ENCODE measurements around the gene RCC2.

The RCC2 gene

GRCh38 chr1:17437260-17437579 lies 2.3 kb downstream of the RCC2 start:
- Histone ChIP-seq H3K9me3 (ENCODE audit: control insufficient read depth, low read length) (no peaks in the 10 kb centered on the region), H3K27me3 (replicated peaks; ENCODE audit: control insufficient read depth, insufficient read depth, low read length, poor library complexity, severe bottlenecking) (no peaks in the 10 kb centered on the region), H3K27ac (ENCODE audit: insufficient read depth, low read length, poor library complexity, severe bottlenecking) (peak overlapping the region; percentile 65), H3K4me1 (ENCODE audit: control insufficient read depth, insufficient read depth, low read length, poor library complexity, severe bottlenecking) (peaks cover 10% of the 10 kb centered on the region), H3K36me3 (ENCODE audit: control insufficient read depth, insufficient read depth, low read length) (peaks cover 14% of the 10 kb centered on the region), H3K4me3 (ENCODE audit: insufficient read depth, low read depth, low read length, poor library complexity, severe bottlenecking) (peak overlapping the region; percentile 61)
- DNase-seq: no peak

- no peak for DNase-seq
- Histone ChIP-seq H3K27me3 (replicated peaks; ENCODE audit: control insufficient read depth, insufficient read depth, low read length, poor library complexity, severe bottlenecking) (no peaks in the 10 kb centered on the region), H3K36me3 (ENCODE audit: control insufficient read depth, insufficient read depth, low read length) (peaks cover 14% of the 10 kb centered on the region), H3K27ac (ENCODE audit: insufficient read depth, low read length, poor library complexity, severe bottlenecking) (peak overlapping the region; percentile 65), H3K4me1 (ENCODE audit: control insufficient read depth, insufficient read depth, low read length, poor library complexity, severe bottlenecking) (peaks cover 10% of the 10 kb centered on the region), H3K4me3 (ENCODE audit: insufficient read depth, low read depth, low read length, poor library complexity, severe bottlenecking) (peak overlapping the region; percentile 61), H3K9me3 (ENCODE audit: control insufficient read depth, low read length) (no peaks in the 10 kb centered on the region)
These were observed 2.9 kb downstream of the RCC2 start for GRCh38 chr1:17436380-17437174.

- Histone ChIP-seq H3K4me1 (ENCODE audit: control insufficient read depth, insufficient read depth, low read length, poor library complexity, severe bottlenecking) (peaks cover 6% of the 10 kb centered on the region), H3K36me3 (ENCODE audit: control insufficient read depth, insufficient read depth, low read length) (peaks cover 17% of the 10 kb centered on the region), H3K4me3 (ENCODE audit: insufficient read depth, low read depth, low read length, poor library complexity, severe bottlenecking) (no peak overlapping the region), H3K27me3 (replicated peaks; ENCODE audit: control insufficient read depth, insufficient read depth, low read length, poor library complexity, severe bottlenecking) (no peaks in the 10 kb centered on the region), H3K9me3 (ENCODE audit: control insufficient read depth, low read length) (no peaks in the 10 kb centered on the region), H3K27ac (ENCODE audit: insufficient read depth, low read length, poor library complexity, severe bottlenecking) (no peak overlapping the region)
- no peak for DNase-seq
These were observed 4.9 kb downstream of the RCC2 start for GRCh38 chr1:17434601-17435000.

- no peaks in the 10 kb centered on the region for H3K9me3 ChIP-seq (ENCODE audit: control insufficient read depth, low read length)
- no peak for DNase-seq
- H3K36me3 ChIP-seq (ENCODE audit: control insufficient read depth, insufficient read depth, low read length): peaks cover 19% of the 10 kb centered on the region
- H3K27ac ChIP-seq (ENCODE audit: insufficient read depth, low read length, poor library complexity, severe bottlenecking): no peak overlapping the region
- peaks cover 6% of the 10 kb centered on the region for H3K4me1 ChIP-seq (ENCODE audit: control insufficient read depth, insufficient read depth, low read length, poor library complexity, severe bottlenecking)
- H3K4me3 ChIP-seq (ENCODE audit: insufficient read depth, low read depth, low read length, poor library complexity, severe bottlenecking): no peak overlapping the region
- H3K27me3 ChIP-seq (replicated peaks; ENCODE audit: control insufficient read depth, insufficient read depth, low read length, poor library complexity, severe bottlenecking): no peaks in the 10 kb centered on the region
These were observed 5.5 kb downstream of the RCC2 start for GRCh38 chr1:17434016-17434415.

GRCh38 chr1:17433261-17433660 lies 6.2 kb downstream of the RCC2 start:
- Histone ChIP-seq H3K4me3 (ENCODE audit: insufficient read depth, low read depth, low read length, poor library complexity, severe bottlenecking) (no peak overlapping the region), H3K36me3 (ENCODE audit: control insufficient read depth, insufficient read depth, low read length) (peaks cover 27% of the 10 kb centered on the region), H3K27ac (ENCODE audit: insufficient read depth, low read length, poor library complexity, severe bottlenecking) (no peak overlapping the region), H3K9me3 (ENCODE audit: control insufficient read depth, low read length) (no peaks in the 10 kb centered on the region), H3K4me1 (ENCODE audit: control insufficient read depth, insufficient read depth, low read length, poor library complexity, severe bottlenecking) (peaks cover 6% of the 10 kb centered on the region), H3K27me3 (replicated peaks; ENCODE audit: control insufficient read depth, insufficient read depth, low read length, poor library complexity, severe bottlenecking) (no peaks in the 10 kb centered on the region)
- DNase-seq: no peak

- no peak overlapping the region for H3K27ac ChIP-seq (ENCODE audit: insufficient read depth, low read length, poor library complexity, severe bottlenecking)
- DNase-seq: no peak
- H3K27me3 ChIP-seq (replicated peaks; ENCODE audit: control insufficient read depth, insufficient read depth, low read length, poor library complexity, severe bottlenecking): no peaks in the 10 kb centered on the region
- peaks cover 35% of the 10 kb centered on the region for H3K36me3 ChIP-seq (ENCODE audit: control insufficient read depth, insufficient read depth, low read length)
- no peak overlapping the region for H3K4me3 ChIP-seq (ENCODE audit: insufficient read depth, low read depth, low read length, poor library complexity, severe bottlenecking)
- H3K9me3 ChIP-seq (ENCODE audit: control insufficient read depth, low read length): no peaks in the 10 kb centered on the region
- H3K4me1 ChIP-seq (ENCODE audit: control insufficient read depth, insufficient read depth, low read length, poor library complexity, severe bottlenecking): peaks cover 6% of the 10 kb centered on the region
These were observed 7.1 kb downstream of the RCC2 start for GRCh38 chr1:17432412-17432811.

GRCh38 chr1:17429183-17429582 lies 10.3 kb downstream of the RCC2 start:
- Histone ChIP-seq H3K27ac (ENCODE audit: insufficient read depth, low read length, poor library complexity, severe bottlenecking) (no peak overlapping the region), H3K4me3 (ENCODE audit: insufficient read depth, low read depth, low read length, poor library complexity, severe bottlenecking) (no peak overlapping the region), H3K36me3 (ENCODE audit: control insufficient read depth, insufficient read depth, low read length) (peaks cover 63% of the 10 kb centered on the region), H3K27me3 (replicated peaks; ENCODE audit: control insufficient read depth, insufficient read depth, low read length, poor library complexity, severe bottlenecking) (no peaks in the 10 kb centered on the region), H3K4me1 (ENCODE audit: control insufficient read depth, insufficient read depth, low read length, poor library complexity, severe bottlenecking) (no peaks in the 10 kb centered on the region), H3K9me3 (ENCODE audit: control insufficient read depth, low read length) (no peaks in the 10 kb centered on the region)
- no peak for DNase-seq

GRCh38 chr1:17427696-17428660 lies 11.5 kb downstream of the RCC2 start:
- Histone ChIP-seq H3K4me3 (ENCODE audit: insufficient read depth, low read depth, low read length, poor library complexity, severe bottlenecking) (no peak overlapping the region), H3K4me1 (ENCODE audit: control insufficient read depth, insufficient read depth, low read length, poor library complexity, severe bottlenecking) (no peaks in the 10 kb centered on the region), H3K27me3 (replicated peaks; ENCODE audit: control insufficient read depth, insufficient read depth, low read length, poor library complexity, severe bottlenecking) (no peaks in the 10 kb centered on the region), H3K9me3 (ENCODE audit: control insufficient read depth, low read length) (no peaks in the 10 kb centered on the region), H3K36me3 (ENCODE audit: control insufficient read depth, insufficient read depth, low read length) (peaks cover 65% of the 10 kb centered on the region), H3K27ac (ENCODE audit: insufficient read depth, low read length, poor library complexity, severe bottlenecking) (no peak overlapping the region)
- DNase-seq: no peak

- DNase-seq: no peak
- H3K9me3 ChIP-seq (ENCODE audit: control insufficient read depth, low read length): no peaks in the 10 kb centered on the region
- H3K4me3 ChIP-seq (ENCODE audit: insufficient read depth, low read depth, low read length, poor library complexity, severe bottlenecking): no peak overlapping the region
- H3K27me3 ChIP-seq (replicated peaks; ENCODE audit: control insufficient read depth, insufficient read depth, low read length, poor library complexity, severe bottlenecking): no peaks in the 10 kb centered on the region
- H3K4me1 ChIP-seq (ENCODE audit: control insufficient read depth, insufficient read depth, low read length, poor library complexity, severe bottlenecking): no peaks in the 10 kb centered on the region
- no peak overlapping the region for H3K27ac ChIP-seq (ENCODE audit: insufficient read depth, low read length, poor library complexity, severe bottlenecking)
- peaks cover 75% of the 10 kb centered on the region for H3K36me3 ChIP-seq (ENCODE audit: control insufficient read depth, insufficient read depth, low read length)
These were observed 13.5 kb downstream of the RCC2 start for GRCh38 chr1:17425806-17426600.

Data from effector memory CD4-positive, alpha-beta T cell (primary cell).